ENCODE results near the gene ZFP3. TPM values are rescaled to one million over a fixed set of nuclear protein-coding genes. Genes with fewer than 3 reads are reported as not detected.

ZFP3 gene
- total and polyA plus RNA-seq, 11 donors, result 4.0 to 14.5 (median 9.3) TPM

DNA sequence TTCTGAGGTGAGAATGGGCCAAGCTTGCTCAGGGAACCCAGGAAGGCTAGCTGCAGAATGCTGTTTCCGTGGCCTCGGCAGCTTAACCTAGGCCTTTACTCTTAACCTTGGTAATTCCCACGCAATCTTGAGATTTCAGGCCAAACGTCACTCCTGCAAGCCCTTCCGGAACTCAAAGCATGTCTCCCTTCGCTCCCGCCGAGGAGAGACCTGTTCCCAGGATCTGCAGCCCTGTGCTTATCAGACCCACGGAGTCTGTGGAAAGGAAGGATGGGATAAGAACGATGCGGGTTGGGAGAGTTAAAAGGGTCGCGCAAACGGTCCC lies 524 bp upstream of the ZFP3 start:
- H3K4me3 ChIP-seq, result peak overlapping the region; percentile 66 to 94 (median 82)
- no peak for TF ChIP-seq POLR2A (IDR thresholded peaks at IDR 0.05)
- TF ChIP-seq, protein P1, sequence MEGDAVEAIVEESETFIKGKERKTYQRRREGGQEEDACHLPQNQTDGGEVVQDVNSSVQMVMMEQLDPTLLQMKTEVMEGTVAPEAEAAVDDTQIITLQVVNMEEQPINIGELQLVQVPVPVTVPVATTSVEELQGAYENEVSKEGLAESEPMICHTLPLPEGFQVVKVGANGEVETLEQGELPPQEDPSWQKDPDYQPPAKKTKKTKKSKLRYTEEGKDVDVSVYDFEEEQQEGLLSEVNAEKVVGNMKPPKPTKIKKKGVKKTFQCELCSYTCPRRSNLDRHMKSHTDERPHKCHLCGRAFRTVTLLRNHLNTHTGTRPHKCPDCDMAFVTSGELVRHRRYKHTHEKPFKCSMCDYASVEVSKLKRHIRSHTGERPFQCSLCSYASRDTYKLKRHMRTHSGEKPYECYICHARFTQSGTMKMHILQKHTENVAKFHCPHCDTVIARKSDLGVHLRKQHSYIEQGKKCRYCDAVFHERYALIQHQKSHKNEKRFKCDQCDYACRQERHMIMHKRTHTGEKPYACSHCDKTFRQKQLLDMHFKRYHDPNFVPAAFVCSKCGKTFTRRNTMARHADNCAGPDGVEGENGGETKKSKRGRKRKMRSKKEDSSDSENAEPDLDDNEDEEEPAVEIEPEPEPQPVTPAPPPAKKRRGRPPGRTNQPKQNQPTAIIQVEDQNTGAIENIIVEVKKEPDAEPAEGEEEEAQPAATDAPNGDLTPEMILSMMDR (IDR thresholded peaks at IDR 0.05), result no peak
- peaks cover 0 to 6% (median 0%) of the 10 kb centered on the region in 9 donors for H3K36me3 ChIP-seq
- H3K27ac ChIP-seq, result peak overlapping the region; percentile 3 to 93 (median 88)
- peak; percentile 19 to 35 (median 30) for ATAC-seq
- H3K27me3 ChIP-seq, result no peaks in the 10 kb centered on the region
- H3K4me1 ChIP-seq, result peaks cover 0 to 27% (median 11%) of the 10 kb centered on the region in 12 donors
- intact Hi-C loops (cut with DNase I), result loop anchor here in 1 of 10 donors (5.0 kb wide), 1 partner anchor 35 kb away; the partner anchor contains the start of gene ZNF232
- 12 to 29% (median 15%) methylated on average over 14 of the region's 14 CpGs for WGBS, 4 donors
- H3K9me3 ChIP-seq, result peaks cover 0 to 9% (median 0%) of the 10 kb centered on the region in 12 donors
- no peak for DNase-seq

DNA sequence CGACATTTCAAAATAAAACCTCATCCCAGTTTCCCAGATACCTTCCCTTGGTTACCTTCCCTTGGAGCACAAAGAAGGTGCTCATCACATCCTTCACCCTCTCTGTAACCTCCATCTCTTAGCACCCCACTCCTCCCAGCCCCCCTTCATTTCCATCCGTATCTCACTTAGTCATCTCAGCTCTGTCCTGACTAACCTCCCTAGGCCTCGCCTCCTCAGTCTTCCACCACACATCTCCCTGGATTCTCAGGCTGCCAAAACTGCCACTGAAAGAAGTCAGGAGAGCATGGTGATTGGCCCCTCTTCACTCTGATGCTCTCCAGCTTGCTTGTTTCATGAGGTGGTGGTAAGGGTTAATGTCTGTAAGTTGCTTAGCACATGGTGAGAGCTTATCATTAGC lies 2.3 kb downstream of the ZFP3 start:
- Histone ChIP-seq H3K9me3 (peaks cover 0 to 34% (median 3%) of the 10 kb centered on the region in 12 donors), H3K27me3 (no peaks in the 10 kb centered on the region), H3K36me3 (peaks cover 0 to 16% (median 0%) of the 10 kb centered on the region in 9 donors), H3K27ac (no peak overlapping the region), H3K4me3 (no peak overlapping the region), H3K4me1 (peaks cover 0 to 27% (median 11%) of the 10 kb centered on the region in 12 donors)
- TF ChIP-seq POLR2A (IDR thresholded peaks at IDR 0.05), result no peak
- TF ChIP-seq, protein P1 (IDR thresholded peaks at IDR 0.05), result no peak
- WGBS, 4 donors, result 80 to 87% (median 83%) methylated on average over 3 of the region's 3 CpGs
- no peak for DNase-seq
- intact Hi-C loops (cut with DNase I), result no loop called here
- ATAC-seq, result no peak

DNA sequence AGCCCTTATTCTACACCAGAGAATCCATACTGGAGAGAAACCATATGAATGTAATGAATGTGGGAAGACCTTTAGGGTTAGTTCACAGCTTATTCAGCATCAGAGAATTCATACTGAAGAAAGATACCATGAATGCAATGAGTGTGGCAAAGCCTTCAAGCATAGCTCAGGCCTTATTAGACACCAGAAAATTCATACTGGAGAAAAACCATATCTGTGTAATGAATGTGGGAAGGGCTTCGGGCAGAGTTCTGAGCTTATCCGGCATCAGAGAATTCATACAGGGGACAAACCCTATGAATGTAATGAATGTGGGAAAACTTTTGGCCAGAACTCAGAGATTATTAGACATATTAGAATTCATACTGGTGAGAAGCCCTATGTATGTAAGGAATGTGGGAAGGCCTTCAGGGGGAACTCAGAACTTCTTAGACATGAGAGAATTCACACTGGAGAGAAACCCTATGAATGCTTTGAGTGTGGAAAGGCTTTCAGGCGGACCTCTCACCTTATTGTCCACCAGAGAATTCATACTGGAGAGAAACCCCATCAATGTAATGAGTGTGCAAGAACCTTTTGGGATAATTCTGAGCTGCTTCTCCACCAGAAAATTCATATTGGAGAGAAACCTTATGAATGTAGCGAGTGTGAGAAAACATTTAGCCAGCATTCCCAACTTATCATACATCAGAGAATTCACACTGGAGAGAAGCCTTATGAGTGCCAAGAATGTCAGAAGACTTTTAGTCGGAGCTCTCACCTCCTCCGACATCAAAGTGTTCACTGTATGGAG lies 14.1 kb downstream of the ZFP3 start:
- no peak overlapping the region for H3K4me3 ChIP-seq
- TF ChIP-seq, protein P1 (IDR thresholded peaks at IDR 0.05), result no peak
- peaks cover 5 to 98% (median 92%) of the 10 kb centered on the region in 12 donors for H3K9me3 ChIP-seq
- 97 to 99% (median 97%) methylated on average over 6 of the region's 6 CpGs for WGBS, 4 donors
- intact Hi-C loops (cut with DNase I), result no loop called here
- H3K4me1 ChIP-seq, result peaks cover 0 to 7% (median 5%) of the 10 kb centered on the region in 12 donors
- DNase-seq (no peak), ATAC-seq (no peak)
- no peak overlapping the region for H3K27ac ChIP-seq
- peaks cover 26 to 70% (median 45%) of the 10 kb centered on the region in 9 donors for H3K36me3 ChIP-seq
- H3K27me3 ChIP-seq, result peaks cover 0 to 7% (median 0%) of the 10 kb centered on the region in 9 donors

DNA sequence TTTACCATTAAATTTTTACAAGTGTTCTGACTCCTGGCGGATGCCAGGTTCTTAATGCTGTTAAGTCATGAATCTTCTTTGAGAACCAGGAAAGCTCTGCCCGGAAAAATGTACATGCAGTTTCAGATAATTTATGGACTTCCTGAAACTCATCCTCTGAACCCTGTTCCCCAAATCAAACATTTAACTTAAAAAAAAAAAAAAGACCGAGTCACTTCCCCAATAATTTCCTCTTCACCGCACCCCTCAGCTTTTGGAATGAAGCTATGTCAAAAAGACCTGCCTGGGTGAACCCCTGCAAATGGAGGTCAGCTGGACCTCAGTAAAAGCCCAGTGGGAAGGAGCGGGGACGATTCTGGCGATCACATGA lies 18.4 kb downstream of the ZFP3 start:
- TF ChIP-seq, protein P1 (IDR thresholded peaks at IDR 0.05), result no peak
- no peak for TF ChIP-seq POLR2A (IDR thresholded peaks at IDR 0.05)
- no peak for DNase-seq
- peaks cover 5 to 54% (median 49%) of the 10 kb centered on the region in 12 donors for H3K9me3 ChIP-seq
- no peak for ATAC-seq
- intact Hi-C loops (cut with DNase I), result no loop called here
- peaks cover 0 to 14% (median 0%) of the 10 kb centered on the region in 9 donors for H3K27me3 ChIP-seq
- H3K36me3 ChIP-seq, result peaks cover 6 to 27% (median 10%) of the 10 kb centered on the region in 9 donors
- 16 to 28% (median 23%) methylated on average over 7 of the region's 7 CpGs for WGBS, 4 donors
- peak overlapping the region in 11 of 12 donors; percentile 38 to 84 (median 58) for H3K4me3 ChIP-seq
- H3K27ac ChIP-seq, result peak overlapping the region in 9 of 12 donors; percentile 64 to 88 (median 79)
- peaks cover 0 to 12% (median 5%) of the 10 kb centered on the region in 12 donors for H3K4me1 ChIP-seq

Measured in heart left ventricle (tissue), 16 donors.